AG10803 (cell line): ENCODE data around the gene AK8.

Source experiments
- DNase-seq: peaks from one replicate; pipeline ENCODE4 v3.0.0; 2010; ENCODE audit warnings: low read depth
- H3K4me3 ChIP-seq: 2 replicates; pipeline ENCODE4 v1.5.1; 2011; ENCODE audit warnings: mild to moderate bottlenecking, low read length, control low read depth
- CTCF ChIP-seq: conservative IDR thresholded peaks from 2 replicates; pipeline ENCODE4 v1.5.1; 2011; ENCODE audit warnings: mild to moderate bottlenecking, low read length, control low read depth, inconsistent platforms

The AK8 gene

GRCh38 chr9:132745756-132746709 lies 132.1 kb downstream of the AK8 start:
- TF ChIP-seq CTCF: no peak
- no peak overlapping the region for H3K4me3 ChIP-seq
- DNase-seq: no peak

GRCh38 chr9:132744881-132745755 lies 133.0 kb downstream of the AK8 start:
- no peak for DNase-seq
- TF ChIP-seq CTCF: no peak
- H3K4me3 ChIP-seq: no peak overlapping the region

DNA sequence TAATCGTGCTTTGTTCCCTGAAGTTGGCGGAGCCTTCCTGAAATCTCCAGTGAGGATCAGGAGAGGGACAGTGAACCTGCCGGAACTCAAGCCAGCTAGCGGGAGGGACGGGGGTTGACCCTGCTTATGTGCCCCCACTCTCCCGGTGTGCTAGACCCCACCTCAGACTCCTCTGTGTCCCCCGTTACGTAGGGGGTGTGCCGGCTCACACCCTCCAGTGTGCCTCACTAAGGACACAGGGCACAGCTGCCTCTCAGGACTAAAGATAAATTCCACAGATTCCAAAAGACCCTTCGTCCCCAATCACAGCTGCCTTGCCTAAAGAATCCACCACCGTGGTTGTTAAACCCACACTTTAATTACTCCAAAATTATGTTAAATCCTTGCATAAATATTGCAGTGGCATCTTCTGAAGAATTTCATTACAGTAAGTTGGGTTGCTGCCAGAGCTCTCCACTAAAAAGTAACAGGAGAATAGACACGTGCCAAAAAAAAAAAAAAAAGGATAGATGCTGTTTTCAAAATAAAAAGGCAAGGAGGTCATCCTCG lies 134.1 kb downstream of the AK8 start:
- H3K4me3 ChIP-seq: no peak overlapping the region
- no peak for TF ChIP-seq CTCF
- DNase-seq: no peak

GRCh38 chr9:132742821-132743311 lies 135.2 kb downstream of the AK8 start:
- no peak for DNase-seq
- no peak for TF ChIP-seq CTCF
- H3K4me3 ChIP-seq: no peak overlapping the region

- DNase-seq: no peak
- TF ChIP-seq CTCF: no peak
- no peak overlapping the region for H3K4me3 ChIP-seq
These were observed 137.4 kb downstream of the AK8 start for GRCh38 chr9:132740526-132741309.

DNA sequence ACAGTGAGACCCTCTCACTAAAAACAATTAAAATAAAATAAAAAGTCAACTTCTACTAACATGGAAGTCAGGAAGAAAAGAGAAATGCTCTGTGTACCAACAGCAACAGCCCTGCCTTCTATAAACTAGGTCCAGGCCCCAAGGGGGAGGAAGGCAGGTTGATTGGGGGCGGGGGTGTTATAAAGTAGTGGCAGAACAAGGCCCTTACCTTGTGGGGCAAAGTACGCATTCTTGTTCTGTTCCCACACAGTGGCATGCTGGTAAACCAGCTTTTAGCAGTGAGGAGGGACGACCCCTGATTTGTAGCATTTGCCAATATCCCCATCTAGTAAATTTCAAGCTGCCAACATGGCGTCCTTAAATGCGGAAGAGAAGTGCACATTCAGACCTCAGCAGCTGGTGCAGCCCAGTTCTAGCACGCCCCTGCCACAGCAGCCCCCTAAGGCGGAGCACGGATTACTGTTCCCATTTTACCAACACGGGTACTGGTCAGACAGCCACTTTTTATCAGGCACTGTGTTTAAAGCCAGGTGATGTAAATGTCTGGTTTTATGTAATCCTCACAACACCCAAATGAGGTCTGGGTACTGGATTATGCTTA lies 138.3 kb downstream of the AK8 start:
- no peak for DNase-seq
- TF ChIP-seq CTCF: no peak
- H3K4me3 ChIP-seq: no peak overlapping the region
